ENCODE results near the gene NFAM1.

Gene NFAM1

GRCh38 chr22:42450862-42451261, 18.7 kb upstream of the NFAM1 start:
- Mint-ChIP-seq H3K9me3 (no peaks in the 10 kb centered on the region), H3K27me3 (peaks cover 13% of the 10 kb centered on the region), H3K4me3 (no peak overlapping the region), H3K4me1 (ENCODE audit: low read depth) (no peaks in the 10 kb centered on the region), H3K27ac (no peak overlapping the region), H3K36me3 (ENCODE audit: low read depth) (no peaks in the 10 kb centered on the region)
- intact Hi-C loops (cut with micrococcal nuclease): no loop called here

- Mint-ChIP-seq H3K27ac (no peak overlapping the region), H3K9me3 (no peaks in the 10 kb centered on the region), H3K27me3 (peaks cover 11% of the 10 kb centered on the region), H3K4me1 (ENCODE audit: low read depth) (peaks cover 28% of the 10 kb centered on the region), H3K4me3 (no peak overlapping the region), H3K36me3 (ENCODE audit: low read depth) (no peaks in the 10 kb centered on the region)
- intact Hi-C loops (cut with micrococcal nuclease): no loop called here
Observed at GRCh38 chr22:42446151-42446550, 13.9 kb upstream of the NFAM1 start.

- Mint-ChIP-seq H3K27ac (peak overlapping the region; percentile 75), H3K36me3 (ENCODE audit: low read depth) (no peaks in the 10 kb centered on the region), H3K27me3 (peaks cover 6% of the 10 kb centered on the region), H3K4me1 (ENCODE audit: low read depth) (peaks cover 46% of the 10 kb centered on the region), H3K4me3 (peak overlapping the region; percentile 64), H3K9me3 (no peaks in the 10 kb centered on the region)
- intact Hi-C loops (cut with micrococcal nuclease): no loop called here
Observed at GRCh38 chr22:42444077-42444904, 12.1 kb upstream of the NFAM1 start.

GRCh38 chr22:42443240-42444076, 11.3 kb upstream of the NFAM1 start:
- intact Hi-C loops (cut with micrococcal nuclease): no loop called here
- Mint-ChIP-seq H3K4me1 (ENCODE audit: low read depth) (peaks cover 51% of the 10 kb centered on the region), H3K27ac (peak overlapping the region; percentile 75), H3K9me3 (no peaks in the 10 kb centered on the region), H3K36me3 (ENCODE audit: low read depth) (no peaks in the 10 kb centered on the region), H3K4me3 (peak overlapping the region; percentile 64), H3K27me3 (peaks cover 6% of the 10 kb centered on the region)

GRCh38 chr22:42442748-42443147, 10.5 kb upstream of the NFAM1 start:
- Mint-ChIP-seq H3K36me3 (ENCODE audit: low read depth) (no peaks in the 10 kb centered on the region), H3K27ac (no peak overlapping the region), H3K4me1 (ENCODE audit: low read depth) (peaks cover 58% of the 10 kb centered on the region), H3K27me3 (peaks cover 5% of the 10 kb centered on the region), H3K9me3 (no peaks in the 10 kb centered on the region), H3K4me3 (no peak overlapping the region)
- intact Hi-C loops (cut with micrococcal nuclease): no loop called here

- intact Hi-C loops (cut with micrococcal nuclease): no loop called here
- H3K9me3 Mint-ChIP-seq: no peaks in the 10 kb centered on the region
Observed at GRCh38 chr22:42440728-42441127, 8.5 kb upstream of the NFAM1 start.

GRCh38 chr22:42439821-42440674, 7.8 kb upstream of the NFAM1 start:
- Mint-ChIP-seq H3K27ac (peak overlapping the region; percentile 80), H3K4me3 (peak overlapping the region; percentile 61)

More at GRCh38 chr22:42440728-42441127, 8.5 kb upstream of the NFAM1 start:
- Mint-ChIP-seq H3K4me3 (no peak overlapping the region), H3K36me3 (ENCODE audit: low read depth) (no peaks in the 10 kb centered on the region), H3K27ac (peak overlapping the region; percentile 80), H3K27me3 (peaks cover 4% of the 10 kb centered on the region), H3K4me1 (ENCODE audit: low read depth) (peaks cover 79% of the 10 kb centered on the region)

GRCh38 chr22:42439021-42439567, 6.9 kb upstream of the NFAM1 start:
- no peaks in the 10 kb centered on the region for H3K36me3 Mint-ChIP-seq (ENCODE audit: low read depth)
- H3K4me1 Mint-ChIP-seq (ENCODE audit: low read depth): peaks cover 82% of the 10 kb centered on the region
- intact Hi-C loops (cut with micrococcal nuclease): loop anchor here (5.0 to 10.0 kb wide), 4 partner anchors 62 to 474 kb away; partner anchors contain the start of genes NDUFA6 and SEPTIN3
- peak overlapping the region; percentile 61 for H3K4me3 Mint-ChIP-seq
- H3K27ac Mint-ChIP-seq: peak overlapping the region; percentile 80
- H3K9me3 Mint-ChIP-seq: no peaks in the 10 kb centered on the region
- H3K27me3 Mint-ChIP-seq: peaks cover 2% of the 10 kb centered on the region

More at GRCh38 chr22:42439821-42440674, 7.8 kb upstream of the NFAM1 start:
- Mint-ChIP-seq H3K9me3 (no peaks in the 10 kb centered on the region), H3K4me1 (ENCODE audit: low read depth) (peaks cover 82% of the 10 kb centered on the region), H3K36me3 (ENCODE audit: low read depth) (no peaks in the 10 kb centered on the region), H3K27me3 (peaks cover 2% of the 10 kb centered on the region)
- intact Hi-C loops (cut with micrococcal nuclease): loop anchor here (5.0 to 10.0 kb wide), 4 partner anchors 63 to 475 kb away; partner anchors contain the start of genes NDUFA6 and SEPTIN3

- no peaks in the 10 kb centered on the region for H3K9me3 Mint-ChIP-seq
- H3K27me3 Mint-ChIP-seq: peaks cover 2% of the 10 kb centered on the region
- peaks cover 82% of the 10 kb centered on the region for H3K4me1 Mint-ChIP-seq (ENCODE audit: low read depth)
- intact Hi-C loops (cut with micrococcal nuclease): loop anchor here (5.0 to 10.0 kb wide), 4 partner anchors 61 to 473 kb away; partner anchors contain the start of genes NDUFA6 and SEPTIN3
- no peak overlapping the region for H3K27ac Mint-ChIP-seq
- no peak overlapping the region for H3K4me3 Mint-ChIP-seq
- no peaks in the 10 kb centered on the region for H3K36me3 Mint-ChIP-seq (ENCODE audit: low read depth)
Observed at GRCh38 chr22:42438293-42438650, 6.1 kb upstream of the NFAM1 start.

- no peaks in the 10 kb centered on the region for H3K36me3 Mint-ChIP-seq (ENCODE audit: low read depth)
- H3K27ac Mint-ChIP-seq: peak overlapping the region; percentile 82
- peak overlapping the region; percentile 74 for H3K4me3 Mint-ChIP-seq
- peaks cover 2% of the 10 kb centered on the region for H3K27me3 Mint-ChIP-seq
- H3K4me1 Mint-ChIP-seq (ENCODE audit: low read depth): peaks cover 84% of the 10 kb centered on the region
- intact Hi-C loops (cut with micrococcal nuclease): loop anchor here (1.0 to 10.0 kb wide), 6 partner anchors 41 to 473 kb away; partner anchors contain the start of genes NDUFA6 and SEPTIN3
- H3K9me3 Mint-ChIP-seq: no peaks in the 10 kb centered on the region
Observed at GRCh38 chr22:42437488-42438292, 5.5 kb upstream of the NFAM1 start.

- Mint-ChIP-seq H3K4me3 (peak overlapping the region; percentile 59), H3K36me3 (ENCODE audit: low read depth) (peaks cover 6% of the 10 kb centered on the region), H3K27me3 (no peaks in the 10 kb centered on the region), H3K27ac (peak overlapping the region; percentile 82), H3K4me1 (ENCODE audit: low read depth) (peaks cover 93% of the 10 kb centered on the region), H3K9me3 (no peaks in the 10 kb centered on the region)
- intact Hi-C loops (cut with micrococcal nuclease): loop anchor here (2.0 to 10.0 kb wide), 5 partner anchors 40 to 472 kb away; partner anchors contain the start of genes NDUFA6 and SEPTIN3
Observed at GRCh38 chr22:42436404-42436803, 4.2 kb upstream of the NFAM1 start.

GRCh38 chr22:42434748-42435425, 2.7 kb upstream of the NFAM1 start:
- Mint-ChIP-seq H3K4me3 (no peak overlapping the region), H3K27me3 (no peaks in the 10 kb centered on the region), H3K36me3 (ENCODE audit: low read depth) (peaks cover 8% of the 10 kb centered on the region), H3K9me3 (no peaks in the 10 kb centered on the region), H3K27ac (no peak overlapping the region), H3K4me1 (ENCODE audit: low read depth) (peaks cover 92% of the 10 kb centered on the region)
- intact Hi-C loops (cut with micrococcal nuclease): loop anchor here (5.0 to 10.0 kb wide), 4 partner anchors 58 to 470 kb away; partner anchors contain the start of genes NDUFA6 and SEPTIN3
